ENCODE measurements around the gene NUDT19.
"Not testable (repeated sequence)": the region's sequence is repeated elsewhere in the genome, so short reads cannot be mapped to it uniquely, and the experiment has no call there.

NUDT19 gene

DNA sequence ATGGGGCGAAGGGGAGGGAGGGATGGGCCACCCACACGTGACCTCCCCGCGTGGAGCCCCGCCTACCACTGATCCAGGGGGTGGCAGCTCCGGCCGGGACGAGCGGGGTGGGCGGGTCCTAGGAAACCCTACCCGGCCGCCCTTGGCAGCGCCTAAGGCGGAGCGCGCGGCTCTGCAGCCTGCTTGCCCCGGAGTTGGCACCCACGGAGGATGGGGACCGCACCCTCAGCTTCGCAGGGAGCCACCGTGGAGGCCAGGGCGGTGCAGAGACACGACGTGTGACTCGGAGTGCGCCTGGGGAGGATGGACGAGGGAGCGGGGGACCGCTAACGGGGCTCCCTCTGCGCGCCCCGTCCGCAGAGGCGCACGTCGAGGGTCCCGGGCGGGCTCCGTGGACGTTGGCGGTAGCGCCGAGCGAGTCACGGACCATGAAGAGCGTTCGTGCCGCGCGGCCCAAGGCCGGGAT is 15.9 kb upstream of the NUDT19 start, which contains the start of gene RGS9BP:
RGS9BP (plus strand) TSS at position 129 of the 466 bp plus-strand sequence. CDS start 416 bp downstream, outside the sequence.
- peak; percentile 83 for DNase-seq (ENCODE audit: low spot score)

DNA sequence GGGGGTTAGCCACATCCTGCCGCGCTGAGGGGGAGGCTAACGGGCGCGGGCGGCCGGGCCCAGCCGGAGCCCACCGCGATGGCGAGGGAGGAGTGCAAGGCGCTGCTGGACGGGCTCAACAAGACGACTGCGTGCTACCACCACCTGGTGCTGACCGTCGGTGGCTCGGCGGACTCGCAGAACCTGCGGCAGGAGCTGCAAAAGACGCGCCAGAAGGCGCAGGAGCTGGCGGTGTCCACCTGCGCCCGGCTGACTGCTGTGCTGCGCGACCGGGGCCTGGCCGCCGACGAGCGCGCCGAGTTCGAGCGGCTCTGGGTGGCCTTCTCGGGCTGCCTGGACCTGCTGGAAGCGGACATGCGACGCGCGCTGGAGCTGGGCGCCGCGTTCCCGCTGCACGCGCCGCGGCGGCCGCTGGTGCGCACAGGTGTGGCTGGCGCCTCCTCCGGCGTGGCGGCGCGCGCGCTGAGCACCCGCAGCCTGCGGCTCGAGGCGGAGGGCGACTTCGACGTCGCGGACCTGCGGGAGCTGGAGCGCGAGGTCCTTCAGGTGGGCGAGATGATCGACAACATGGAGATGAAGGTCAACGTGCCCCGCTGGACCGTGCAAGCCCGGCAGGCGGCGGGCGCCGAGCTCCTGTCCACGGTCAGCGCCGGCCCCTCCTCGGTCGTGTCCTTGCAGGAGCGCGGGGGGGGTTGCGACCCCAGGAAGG is 15.3 kb upstream of the NUDT19 start:
- DNase-seq (ENCODE audit: low spot score): no peak

DNA sequence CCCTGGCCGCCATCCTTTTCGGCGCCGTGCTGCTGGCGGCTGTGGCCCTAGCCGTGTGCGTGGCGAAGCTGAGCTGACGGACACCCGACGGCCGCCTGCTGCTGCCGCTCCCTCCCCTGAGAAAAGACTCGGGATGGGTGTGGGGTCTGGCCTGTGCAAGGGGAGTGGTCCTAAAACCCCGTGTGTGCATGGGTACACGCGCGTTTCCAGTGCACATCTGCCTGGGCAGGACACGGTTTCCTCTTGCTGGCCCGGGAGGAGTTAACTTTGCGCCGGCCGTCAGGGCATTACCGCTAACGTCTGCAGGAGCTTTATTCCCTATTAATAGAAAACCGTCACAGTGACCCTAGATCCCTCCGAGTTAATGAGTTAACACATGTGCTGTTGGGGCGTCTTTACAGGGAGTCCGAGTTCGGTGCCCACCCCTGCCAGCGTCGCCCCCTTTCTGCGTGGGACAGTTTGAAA is 14.7 kb upstream of the NUDT19 start:
- no peak for DNase-seq (ENCODE audit: low spot score)

DNA sequence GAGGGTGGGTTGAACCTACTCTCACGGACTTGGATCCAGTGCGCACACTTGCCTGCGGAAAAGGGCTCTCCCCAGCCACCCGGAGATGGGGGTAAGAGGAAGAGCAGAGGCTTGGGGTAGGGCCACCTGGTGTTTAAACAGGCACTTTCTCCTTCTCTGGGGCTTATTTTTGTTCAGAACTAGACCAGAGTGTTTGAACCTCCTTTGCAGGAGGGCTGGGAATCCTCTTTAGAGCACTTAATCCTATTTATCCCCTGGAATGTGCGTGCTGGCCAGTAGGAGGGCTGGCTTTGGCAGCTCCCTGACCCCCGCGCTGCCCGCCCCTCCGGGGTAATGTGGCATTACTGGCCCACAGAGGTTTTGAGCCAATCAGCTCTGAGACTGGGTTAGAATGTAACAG is 14.0 kb upstream of the NUDT19 start:
- no peak for DNase-seq (ENCODE audit: low spot score)

DNA sequence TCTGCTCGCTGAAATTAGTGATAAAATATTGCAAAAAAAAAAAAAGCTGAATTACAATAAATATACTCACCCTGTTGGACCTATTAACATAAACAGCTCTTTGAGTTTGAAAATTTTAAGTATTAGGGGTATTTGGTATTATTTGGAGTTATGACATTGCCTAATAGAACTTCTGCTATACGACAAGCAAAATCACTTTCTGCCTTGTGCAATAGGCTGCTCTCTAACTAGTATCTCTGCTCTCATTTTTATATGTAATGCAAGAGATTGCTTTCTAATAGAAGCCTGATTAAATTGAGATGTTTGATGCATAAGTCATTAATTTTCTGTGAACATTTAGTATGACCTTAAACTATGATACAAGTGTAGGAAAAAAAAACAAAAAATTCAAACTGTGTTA is 10.6 kb upstream of the NUDT19 start:
- no peak for DNase-seq (ENCODE audit: low spot score)

DNA sequence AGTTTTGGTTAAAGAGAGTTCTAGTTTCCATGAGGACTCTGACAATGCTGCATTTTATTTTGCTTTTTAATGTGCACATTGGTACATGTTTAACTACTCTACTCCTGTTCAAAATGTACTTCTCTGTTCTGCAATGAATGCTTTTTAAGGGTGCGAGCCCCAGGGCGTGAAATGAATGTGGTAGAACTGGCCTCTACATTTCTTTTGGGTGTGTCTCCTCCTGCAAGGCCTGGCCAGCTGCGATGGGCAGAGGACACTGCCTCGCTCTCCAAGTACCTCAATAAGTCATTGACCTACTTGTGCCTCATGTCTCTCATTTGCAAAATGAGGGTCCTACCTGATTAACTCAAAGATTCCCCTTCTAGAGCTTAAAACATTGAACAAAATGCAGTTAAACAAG is 9.3 kb upstream of the NUDT19 start:
- no peak for DNase-seq (ENCODE audit: low spot score)

DNA sequence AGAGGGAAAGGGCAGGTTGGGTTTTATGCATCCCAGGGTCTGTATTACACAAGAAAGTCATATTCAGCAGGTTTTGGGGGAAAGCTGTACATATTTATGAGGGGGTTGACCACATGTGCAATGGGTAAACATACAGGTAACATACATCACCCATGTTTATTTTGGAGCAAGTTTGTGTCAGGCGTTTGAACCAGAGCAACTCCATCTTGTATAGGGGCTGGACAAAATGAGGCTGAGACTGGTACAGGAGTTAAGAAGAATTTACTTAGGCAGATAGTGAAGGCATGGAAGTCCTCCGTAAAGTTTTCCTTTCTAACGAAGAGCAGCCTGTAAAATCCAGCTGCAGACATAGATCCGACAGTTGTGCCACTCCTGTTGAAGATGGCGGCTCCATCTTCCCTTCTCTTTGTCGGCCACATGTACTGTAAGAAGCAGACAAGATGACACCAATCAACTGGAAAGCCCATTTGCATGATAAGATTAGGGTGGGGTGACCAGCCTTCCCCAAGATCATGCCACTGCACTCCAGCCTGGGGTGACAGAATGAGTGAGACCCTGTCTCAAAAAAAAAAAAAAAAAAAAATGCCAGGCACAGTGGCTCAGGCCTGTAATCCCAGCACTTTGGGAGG is 4.7 kb upstream of the NUDT19 start:
- no peak for DNase-seq (ENCODE audit: low spot score)

DNA sequence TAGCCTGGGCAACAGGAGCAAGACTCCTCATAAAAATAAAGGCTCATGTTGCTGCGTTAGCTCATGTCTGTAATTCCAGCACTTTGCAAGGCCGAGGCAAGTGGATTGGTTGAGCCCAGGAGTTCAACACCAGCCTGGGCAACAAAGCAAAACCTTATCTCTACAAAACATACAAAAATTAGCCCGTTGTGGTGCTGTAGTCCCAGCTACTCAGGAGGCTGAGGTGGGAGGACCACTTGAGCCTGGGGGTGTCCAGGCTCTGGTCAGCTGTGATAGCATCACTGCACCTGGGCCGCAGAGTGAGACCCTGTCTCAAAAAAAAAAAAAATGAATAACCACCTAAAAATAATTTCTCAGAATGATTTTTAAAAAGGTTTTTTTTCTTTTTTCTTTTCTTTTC is 3.9 kb upstream of the NUDT19 start:
- DNase-seq (ENCODE audit: low spot score): no peak

DNA sequence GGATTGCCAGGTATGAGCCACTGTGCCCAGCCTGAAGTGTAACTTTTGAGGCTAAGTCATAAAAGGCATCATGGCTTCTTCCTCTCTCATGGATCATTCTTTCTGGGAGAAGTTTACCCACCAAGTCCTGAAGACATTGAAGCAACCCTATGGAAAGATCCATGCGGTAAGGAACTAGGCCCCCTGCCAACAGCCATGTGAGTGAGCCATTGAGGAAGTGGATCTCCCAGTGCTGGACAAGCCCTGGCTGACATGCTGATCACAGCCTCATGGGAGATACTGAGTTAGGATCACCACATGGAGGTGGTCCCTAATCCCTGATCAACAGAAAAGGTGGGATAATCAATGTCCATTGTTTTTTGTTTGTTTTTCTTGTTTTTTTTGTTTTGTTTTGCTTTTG is 3.3 kb upstream of the NUDT19 start:
- DNase-seq (ENCODE audit: low spot score): peak; percentile 26

DNA sequence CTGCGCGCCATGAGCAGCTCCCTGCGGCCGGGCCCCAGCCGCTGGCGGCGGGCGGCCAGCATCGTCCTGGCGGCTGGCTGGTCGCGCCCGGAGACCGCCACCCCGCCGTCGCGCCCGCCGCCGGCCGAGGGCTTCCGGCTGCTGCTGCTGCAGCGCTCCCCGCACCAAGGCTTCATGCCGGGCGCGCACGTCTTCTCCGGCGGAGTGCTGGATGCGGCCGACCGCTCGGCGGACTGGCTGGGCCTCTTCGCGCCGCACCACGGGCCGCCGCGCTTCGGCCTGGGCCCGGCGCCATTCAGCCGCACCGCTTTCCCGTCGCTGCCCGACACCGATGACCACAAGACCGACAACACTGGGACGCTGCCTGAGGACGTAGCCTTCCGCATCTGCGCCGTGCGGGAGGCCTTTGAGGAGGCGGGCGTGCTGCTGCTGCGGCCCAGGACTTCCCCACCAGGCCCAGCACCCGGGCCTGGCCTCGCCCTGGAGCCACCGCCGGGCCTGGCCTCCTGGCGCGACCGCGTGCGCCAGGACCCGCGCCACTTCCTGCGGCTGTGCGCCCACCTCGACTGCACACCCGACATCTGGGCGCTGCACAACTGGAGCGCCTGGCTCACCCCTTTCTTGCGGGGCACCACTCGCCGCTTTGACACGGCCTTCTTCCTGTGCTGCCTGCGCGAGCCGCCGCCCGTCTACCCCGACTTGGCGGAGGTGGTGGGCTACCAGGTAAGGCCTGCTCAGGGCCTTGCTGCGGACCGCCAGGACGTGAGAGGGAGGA is 518 bp downstream of the NUDT19 start:
- DNase-seq (ENCODE audit: low spot score): peak; percentile 81

DNA sequence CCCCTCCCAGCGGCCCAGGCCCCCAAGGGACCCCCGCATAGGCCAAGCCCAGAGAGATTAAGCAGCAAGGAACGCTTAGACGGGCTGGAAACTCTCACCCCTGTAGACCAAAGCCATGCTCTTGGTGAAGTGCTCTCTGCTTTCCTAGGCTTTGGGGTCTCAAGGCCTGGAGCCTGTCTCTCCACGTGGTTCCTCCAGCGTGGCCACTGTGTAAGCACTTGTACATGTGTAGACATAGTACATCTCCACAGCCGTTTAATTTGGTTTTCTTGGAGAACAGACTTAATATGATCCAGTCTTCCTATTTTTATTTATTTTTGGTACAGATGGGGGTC is 1.1 kb downstream of the NUDT19 start:
- no peak for DNase-seq (ENCODE audit: low spot score)

DNA sequence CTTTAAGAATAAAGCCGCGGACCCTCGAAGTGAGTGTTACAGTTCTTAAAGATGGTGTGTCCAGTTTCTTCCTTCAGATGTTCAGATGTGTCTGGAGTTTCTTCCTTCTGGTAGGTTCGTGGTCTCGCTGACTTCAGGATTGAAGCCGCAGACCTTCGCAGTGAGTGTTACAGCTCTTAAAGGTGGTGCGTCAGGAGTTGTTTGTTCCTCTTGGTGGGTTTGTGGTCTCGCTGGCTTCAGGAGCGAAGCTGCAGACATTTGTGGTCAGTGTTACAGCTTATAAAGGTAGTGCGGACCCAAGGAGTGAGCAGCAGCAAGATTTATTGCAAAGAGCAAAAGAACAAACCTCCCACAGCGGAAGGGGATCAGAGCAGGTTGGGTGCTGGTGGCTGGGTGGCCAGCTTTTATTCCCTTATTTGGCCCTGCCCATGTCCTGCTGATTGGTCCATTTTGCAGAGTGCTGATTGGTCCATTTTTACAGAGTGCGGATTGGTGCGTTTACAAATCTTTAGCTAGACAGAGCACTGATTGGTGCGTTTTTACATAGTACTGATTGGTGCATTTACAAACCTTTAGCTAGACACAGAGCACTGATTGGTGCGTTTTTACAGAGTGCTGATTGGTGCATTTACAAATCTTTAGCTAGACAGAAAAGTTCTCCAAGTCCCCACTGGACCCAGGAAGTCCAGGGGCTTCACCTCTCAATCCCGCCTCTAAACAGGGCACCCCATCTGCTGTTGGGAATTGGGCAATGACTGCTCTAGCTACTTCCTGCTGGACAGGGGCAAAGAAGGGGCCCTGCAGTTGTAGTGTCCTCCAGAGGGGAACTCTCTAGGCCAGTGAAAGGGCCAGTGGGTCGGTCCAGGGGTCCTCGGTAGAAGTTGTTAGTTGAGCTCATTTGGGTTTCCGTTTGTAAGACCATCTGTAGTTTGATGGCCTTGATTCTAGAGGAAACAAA is 1.8 kb downstream of the NUDT19 start:
- not testable (repeated sequence) for DNase-seq (ENCODE audit: low spot score)

DNA sequence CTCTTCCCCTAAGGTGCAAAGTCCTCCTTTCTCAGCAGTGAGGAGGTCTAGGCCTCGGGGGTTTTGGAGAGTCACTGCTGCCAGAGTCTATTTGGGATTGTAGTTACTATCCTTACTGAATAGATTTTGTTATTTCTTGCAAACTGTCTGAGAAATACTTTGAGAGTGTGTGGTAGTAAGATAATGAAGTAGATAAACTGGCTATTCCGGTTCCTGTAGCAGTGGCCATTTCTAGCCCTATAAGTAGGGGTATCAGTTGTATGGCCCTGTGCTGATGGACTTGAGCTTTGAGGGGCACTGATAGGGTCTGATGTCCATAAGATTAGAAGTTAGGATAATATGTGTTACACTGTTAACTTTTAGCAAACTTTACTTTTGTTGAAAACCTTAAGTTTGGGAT is 2.7 kb downstream of the NUDT19 start:
- not testable (repeated sequence) for DNase-seq (ENCODE audit: low spot score)

DNA sequence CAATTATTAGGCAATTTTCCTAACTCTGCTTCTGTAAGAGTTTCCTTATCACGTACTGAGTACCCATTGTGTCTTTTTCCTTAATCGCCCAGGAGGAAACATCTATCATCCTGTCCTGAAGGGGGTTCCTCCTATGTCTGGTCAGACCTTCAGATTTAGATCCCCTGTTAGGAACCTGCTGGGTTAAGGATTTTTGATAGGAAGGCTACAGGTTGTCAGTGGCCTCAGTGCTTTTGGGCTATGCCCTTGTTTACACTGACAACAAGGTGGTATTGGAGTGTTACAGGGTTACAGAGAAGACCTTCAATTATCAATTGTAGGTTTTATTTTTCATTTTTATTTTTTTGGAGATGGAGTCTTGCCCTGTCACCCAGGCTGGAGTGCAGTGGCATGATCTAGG is 3.2 kb downstream of the NUDT19 start:
- not testable (repeated sequence) for DNase-seq (ENCODE audit: low spot score)

DNA sequence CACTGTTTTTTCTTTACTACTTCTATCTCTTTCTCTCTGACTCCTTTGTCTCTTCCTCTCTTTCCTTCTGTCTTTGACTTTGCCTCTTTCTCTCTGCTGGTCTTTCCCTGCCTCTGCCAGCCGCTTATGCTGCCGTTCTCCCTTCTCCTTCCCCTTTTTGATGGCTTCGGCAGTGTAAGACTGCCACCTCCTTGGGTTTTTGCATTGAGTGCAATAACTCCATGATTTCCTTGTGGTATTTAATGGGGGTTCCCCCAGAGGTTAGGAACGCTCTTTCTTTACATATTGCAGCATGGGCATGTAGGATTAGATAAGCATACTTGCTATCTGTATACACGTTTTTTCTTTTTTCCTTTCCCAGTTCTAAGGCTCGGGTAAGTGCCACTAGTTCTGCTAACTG is 3.9 kb downstream of the NUDT19 start:
- DNase-seq (ENCODE audit: low spot score): not testable (repeated sequence)

DNA sequence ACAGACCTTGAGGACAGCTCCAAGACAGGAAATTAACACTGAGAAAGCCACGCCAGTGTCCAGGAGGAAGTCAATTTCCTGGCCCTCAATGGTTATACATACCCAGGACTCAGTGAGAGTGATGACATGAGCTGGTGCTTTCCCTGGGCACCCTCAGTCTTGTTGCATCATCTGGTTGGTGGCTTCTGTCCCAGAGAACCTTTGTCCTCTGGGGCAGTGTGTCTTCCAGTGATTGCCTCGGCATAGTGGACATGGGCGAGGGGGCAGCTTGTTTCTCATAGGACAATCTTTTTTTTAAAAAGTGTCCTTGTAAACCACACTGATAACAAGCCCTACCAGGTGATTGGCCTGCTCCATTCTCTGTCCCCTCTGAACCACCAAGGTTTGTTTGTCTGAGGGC is 5.2 kb downstream of the NUDT19 start:
- not testable (repeated sequence) for DNase-seq (ENCODE audit: low spot score)

DNA sequence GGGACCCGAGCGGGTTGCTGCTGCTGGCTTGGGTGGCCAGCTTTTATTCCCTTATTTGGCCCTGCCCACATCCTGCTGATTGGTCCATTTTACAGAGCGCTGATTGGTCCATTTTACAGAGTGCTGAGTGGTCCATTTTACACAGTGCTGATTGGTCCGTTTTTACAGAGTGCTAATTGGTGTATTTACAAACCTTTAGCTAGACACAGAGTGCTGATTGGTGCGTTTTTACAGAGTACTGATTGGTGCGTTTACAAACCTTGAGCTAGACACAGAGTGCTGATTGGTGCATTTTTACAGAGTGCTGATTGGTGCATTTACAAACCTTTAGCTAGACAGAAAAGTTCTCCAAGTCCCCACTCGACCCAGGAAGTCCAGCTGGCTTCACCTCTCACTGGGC is 8.5 kb downstream of the NUDT19 start:
- not testable (repeated sequence) for DNase-seq (ENCODE audit: low spot score)

DNA sequence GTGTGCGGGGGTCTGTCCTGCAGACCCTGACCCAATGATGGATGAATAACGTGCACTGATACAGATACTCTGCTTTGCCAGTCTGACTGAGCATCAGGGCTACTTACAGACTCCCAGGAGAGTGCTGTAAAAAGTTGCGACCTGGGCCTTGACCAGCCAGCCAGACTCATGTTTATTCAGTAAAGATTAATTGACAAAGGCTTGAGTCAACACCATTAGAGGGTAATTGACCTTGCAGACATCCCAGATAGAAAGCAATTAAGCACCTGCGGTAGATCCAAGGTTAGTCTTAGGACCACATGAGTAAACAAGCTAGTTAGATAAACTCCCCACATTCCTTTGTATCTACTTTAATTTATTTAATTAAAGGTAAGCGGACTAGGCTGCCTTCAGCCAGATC is 10.4 kb downstream of the NUDT19 start:
- DNase-seq (ENCODE audit: low spot score): no peak

DNA sequence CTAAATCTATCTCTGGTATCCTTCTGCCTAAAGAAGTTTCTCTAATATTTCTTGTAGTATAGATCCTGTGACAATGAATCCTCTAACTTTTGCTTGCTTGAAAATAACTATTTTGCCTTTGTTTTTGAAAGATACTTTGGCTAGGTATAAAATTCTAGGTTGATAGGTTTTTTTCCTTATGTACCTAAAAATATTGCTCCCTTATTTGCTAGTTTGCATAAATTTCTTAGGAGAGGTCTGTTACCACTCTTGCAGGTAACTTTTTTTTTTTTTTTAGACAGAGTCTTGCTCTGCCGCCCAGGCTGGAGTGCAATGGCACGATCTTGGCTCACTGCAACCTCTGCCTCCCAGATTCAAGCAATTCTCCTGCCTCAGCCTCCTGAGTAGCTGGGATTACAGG is 12.4 kb downstream of the NUDT19 start:
- not testable (repeated sequence) for DNase-seq (ENCODE audit: low spot score)

DNA sequence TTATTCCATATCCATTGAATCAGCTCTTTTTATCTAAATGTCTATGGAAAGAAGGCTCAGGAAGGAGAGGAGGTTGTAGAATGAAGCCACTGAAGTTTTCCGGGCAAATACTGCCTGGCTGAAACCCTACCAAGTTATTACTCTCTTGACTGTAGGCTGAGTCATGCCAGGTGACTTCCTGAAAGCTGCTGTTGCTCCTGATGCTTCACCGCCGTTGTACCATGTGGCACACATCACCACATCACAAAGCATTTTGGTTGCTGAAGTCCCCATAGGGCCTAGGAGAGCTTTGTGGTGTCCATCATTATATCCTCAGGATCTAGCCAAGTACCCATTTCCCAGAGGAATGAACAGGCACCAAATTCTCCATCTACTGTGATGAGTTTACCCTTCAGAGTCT is 16.8 kb downstream of the NUDT19 start:
- no peak for DNase-seq (ENCODE audit: low spot score)

DNA sequence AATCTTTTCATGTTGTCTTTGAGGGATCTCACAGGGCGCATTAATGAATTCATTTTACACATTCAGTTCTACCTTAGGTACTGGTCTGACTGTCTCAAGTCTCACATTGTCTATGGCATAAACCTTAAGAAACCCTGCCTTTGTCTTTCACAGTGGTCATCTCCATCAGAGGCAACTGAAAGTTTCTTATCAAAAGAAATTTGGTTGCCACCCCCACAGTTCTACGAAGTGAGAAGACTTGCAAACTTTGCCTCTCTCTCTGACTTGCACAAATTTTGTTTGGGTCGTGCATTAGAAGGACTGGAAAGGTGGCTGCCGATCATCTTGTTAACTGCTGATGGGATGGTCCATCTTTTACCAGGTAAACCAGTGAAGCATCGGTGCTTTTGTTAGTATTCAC is 17.4 kb downstream of the NUDT19 start:
- DNase-seq (ENCODE audit: low spot score): no peak

DNA sequence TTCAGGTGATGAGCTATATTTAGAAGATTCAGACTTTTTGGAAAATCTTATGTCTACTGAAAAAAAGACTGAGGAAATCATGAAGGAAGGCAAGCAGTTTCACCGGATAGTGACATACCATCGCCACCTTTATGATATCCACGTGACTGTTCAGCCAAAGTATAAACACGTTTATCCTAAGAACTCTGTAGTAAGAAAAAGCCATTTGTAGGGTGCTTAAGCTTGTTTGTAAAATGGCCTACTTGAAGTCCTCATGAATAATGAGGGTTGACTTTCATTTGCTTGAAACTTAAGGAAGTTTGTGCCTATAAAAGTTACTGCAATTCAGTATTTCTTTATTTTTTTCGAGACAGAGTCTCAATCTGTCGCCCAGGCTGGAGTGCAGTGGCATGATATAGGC is 20.1 kb downstream of the NUDT19 start:
- DNase-seq (ENCODE audit: low spot score): no peak
